ENCODE results near the gene ZNF550. TPM values are rescaled to one million over a fixed set of nuclear protein-coding genes. Genes with fewer than 3 reads are reported as not detected.

Gene ZNF550
- total RNA-seq: 10 to 100 TPM in 3 of 4 donors, 1 to 10 TPM in 1; 9.8 to 19.2 (median 13.5) TPM

DNA sequence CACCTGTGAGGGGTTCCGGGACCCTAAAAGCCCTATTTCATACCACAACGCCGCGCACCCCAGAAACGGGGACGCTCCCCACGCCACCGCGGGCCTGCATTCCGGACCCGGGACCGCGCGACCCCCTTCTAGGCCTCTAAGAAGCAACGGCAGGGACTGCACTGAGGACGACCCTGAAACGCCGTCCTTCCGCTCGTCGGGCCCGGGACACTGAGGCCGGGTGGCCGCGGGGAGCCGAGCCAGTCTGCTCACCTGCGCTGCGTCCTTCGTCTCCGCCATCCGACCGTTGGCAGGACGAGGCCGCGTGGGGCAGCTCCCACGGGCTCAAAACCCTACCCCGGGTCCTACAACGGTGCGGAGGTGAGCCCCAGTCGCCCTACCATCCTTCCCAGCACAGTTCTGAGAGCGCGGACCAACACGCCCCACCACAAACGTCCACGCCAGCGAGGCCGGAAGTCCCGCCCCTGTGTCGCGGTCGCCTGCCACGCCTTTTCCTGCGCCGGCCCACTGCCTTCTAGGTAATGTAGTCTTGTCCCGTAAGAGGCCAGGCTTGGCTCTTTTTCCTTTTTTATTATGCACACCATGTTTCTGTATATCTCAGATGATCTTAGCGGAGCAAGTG is at the start of gene ZNF550:
TSS of gene ZNF550 (minus strand) at position 460 of the 622 bp plus-strand sequence. CDS start at position 279, 181 bp downstream.
- DNase-seq (ENCODE audit: low spot score in 2 of 2): peak; percentile 90 to 97
- intact Hi-C loops (cut with DNase I; ENCODE audit: low total_unique reads): no loop called here
- 1 to 2% methylated on average over 25 to 43 of the region's 56 CpGs for WGBS, 2 donors
- H3K4me3 ChIP-seq (ENCODE audit: low read depth, poor library complexity, severe bottlenecking): peak within 1 kb of the TSS; percentile 69
- TF ChIP-seq, protein P1, sequence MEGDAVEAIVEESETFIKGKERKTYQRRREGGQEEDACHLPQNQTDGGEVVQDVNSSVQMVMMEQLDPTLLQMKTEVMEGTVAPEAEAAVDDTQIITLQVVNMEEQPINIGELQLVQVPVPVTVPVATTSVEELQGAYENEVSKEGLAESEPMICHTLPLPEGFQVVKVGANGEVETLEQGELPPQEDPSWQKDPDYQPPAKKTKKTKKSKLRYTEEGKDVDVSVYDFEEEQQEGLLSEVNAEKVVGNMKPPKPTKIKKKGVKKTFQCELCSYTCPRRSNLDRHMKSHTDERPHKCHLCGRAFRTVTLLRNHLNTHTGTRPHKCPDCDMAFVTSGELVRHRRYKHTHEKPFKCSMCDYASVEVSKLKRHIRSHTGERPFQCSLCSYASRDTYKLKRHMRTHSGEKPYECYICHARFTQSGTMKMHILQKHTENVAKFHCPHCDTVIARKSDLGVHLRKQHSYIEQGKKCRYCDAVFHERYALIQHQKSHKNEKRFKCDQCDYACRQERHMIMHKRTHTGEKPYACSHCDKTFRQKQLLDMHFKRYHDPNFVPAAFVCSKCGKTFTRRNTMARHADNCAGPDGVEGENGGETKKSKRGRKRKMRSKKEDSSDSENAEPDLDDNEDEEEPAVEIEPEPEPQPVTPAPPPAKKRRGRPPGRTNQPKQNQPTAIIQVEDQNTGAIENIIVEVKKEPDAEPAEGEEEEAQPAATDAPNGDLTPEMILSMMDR (IDR thresholded peaks at IDR 0.05): no peak
- TF ChIP-seq POLR2A (IDR thresholded peaks at IDR 0.05): no peak

DNA sequence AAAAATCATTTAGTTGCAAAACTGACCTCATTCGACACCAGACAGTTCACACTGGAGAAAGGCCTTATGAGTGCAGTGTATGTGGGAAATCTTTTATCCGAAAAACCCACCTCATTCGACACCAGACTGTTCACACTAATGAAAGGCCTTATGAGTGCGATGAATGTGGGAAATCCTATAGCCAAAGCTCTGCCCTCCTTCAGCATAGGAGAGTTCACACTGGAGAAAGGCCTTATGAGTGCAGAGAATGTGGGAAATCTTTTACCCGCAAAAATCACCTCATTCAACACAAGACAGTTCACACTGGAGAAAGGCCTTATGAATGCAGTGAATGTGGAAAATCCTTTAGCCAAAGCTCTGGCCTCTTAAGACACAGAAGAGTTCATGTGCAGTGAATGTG is 47.3 kb upstream of the ZNF550 start:
- DNase-seq (ENCODE audit: low spot score in 2 of 2): no peak
- intact Hi-C loops (cut with DNase I; ENCODE audit: low total_unique reads): no loop called here
- TF ChIP-seq, protein P1 (IDR thresholded peaks at IDR 0.05): no peak
- no peak for TF ChIP-seq POLR2A (IDR thresholded peaks at IDR 0.05)
- WGBS, 2 donors: 96 to 98% methylated on average over 5 of the region's 5 CpGs
- no peak overlapping the region for H3K4me3 ChIP-seq (ENCODE audit: low read depth, poor library complexity, severe bottlenecking)

DNA sequence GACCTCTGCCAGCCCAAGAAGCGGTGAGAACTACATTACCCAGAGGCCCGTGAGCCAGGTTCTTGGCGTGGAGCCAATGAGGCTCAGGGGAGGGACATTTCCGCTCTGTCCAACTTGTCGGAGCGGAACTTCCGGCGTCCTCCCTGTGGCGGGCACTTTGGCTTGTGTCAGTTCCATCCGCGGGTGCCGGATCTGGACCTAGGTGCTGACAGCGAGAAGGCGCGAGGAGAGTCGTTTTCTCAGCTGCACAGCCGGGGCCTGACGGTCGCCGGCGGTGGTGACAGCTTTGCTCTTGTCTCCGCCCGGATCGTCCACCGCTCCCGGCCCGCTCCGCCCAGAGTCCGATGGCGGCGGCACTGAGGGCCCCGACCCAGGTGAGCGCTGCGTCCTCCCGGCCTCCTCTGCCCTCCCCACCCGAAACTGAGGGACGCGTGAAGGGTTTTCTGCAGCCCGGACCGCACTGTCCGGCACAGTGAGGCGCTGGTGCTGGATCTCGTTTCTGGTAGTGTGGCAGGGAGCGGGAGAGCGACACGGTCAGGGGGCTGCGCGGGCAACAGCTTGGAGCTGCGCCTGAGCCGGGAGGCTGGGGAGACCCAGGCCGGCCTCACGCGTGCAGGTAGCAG is 40.2 kb upstream of the ZNF550 start, which contains the start of gene ZNF530:
TSS of gene ZNF530 (plus strand) at position 125 of the 623 bp plus-strand sequence. CDS start 4,461 bp downstream, outside the sequence.
- intact Hi-C loops (cut with DNase I; ENCODE audit: low total_unique reads): no loop called here
- WGBS, 2 donors: 0 to 1% methylated on average over 17 to 53 of the region's 53 CpGs
- H3K4me3 ChIP-seq (ENCODE audit: low read depth, poor library complexity, severe bottlenecking): peak within 1 kb of the TSS; percentile 81

DNA sequence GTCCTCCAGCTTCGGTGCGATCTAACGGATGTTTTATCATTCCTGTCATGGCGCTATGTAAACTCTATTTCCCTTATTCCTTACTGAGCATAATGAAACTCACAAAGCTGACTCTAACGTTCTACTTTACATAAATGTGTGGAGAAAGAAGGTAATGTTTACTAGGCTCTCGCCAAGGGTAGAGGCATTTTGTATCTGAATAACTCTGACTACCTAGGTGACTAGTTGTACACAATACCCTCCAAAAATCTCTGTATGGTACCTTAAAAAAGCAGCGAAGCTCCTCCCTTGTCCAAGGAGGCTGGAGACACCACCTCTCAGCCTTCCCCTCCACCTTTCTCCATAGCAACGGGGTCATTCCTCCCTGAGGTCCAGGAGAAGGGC is 39.7 kb upstream of the ZNF550 start:
- no peak for DNase-seq (ENCODE audit: low spot score in 2 of 2)
- WGBS, 2 donors: 57% methylated on average over 8 of the region's 8 CpGs
- intact Hi-C loops (cut with DNase I; ENCODE audit: low total_unique reads): no loop called here
- H3K4me3 ChIP-seq (ENCODE audit: low read depth, poor library complexity, severe bottlenecking): peak overlapping the region; percentile 81
- TF ChIP-seq, protein P1 (IDR thresholded peaks at IDR 0.05): no peak
- TF ChIP-seq POLR2A (IDR thresholded peaks at IDR 0.05): no peak

More for the DNA sequence above, 40.2 kb upstream of the ZNF550 start, which contains the start of gene ZNF530:
- peak; percentile 91 to 98 for DNase-seq (ENCODE audit: low spot score in 2 of 2)
- no peak for TF ChIP-seq POLR2A (IDR thresholded peaks at IDR 0.05)
- TF ChIP-seq, protein P1 (IDR thresholded peaks at IDR 0.05): no peak

DNA sequence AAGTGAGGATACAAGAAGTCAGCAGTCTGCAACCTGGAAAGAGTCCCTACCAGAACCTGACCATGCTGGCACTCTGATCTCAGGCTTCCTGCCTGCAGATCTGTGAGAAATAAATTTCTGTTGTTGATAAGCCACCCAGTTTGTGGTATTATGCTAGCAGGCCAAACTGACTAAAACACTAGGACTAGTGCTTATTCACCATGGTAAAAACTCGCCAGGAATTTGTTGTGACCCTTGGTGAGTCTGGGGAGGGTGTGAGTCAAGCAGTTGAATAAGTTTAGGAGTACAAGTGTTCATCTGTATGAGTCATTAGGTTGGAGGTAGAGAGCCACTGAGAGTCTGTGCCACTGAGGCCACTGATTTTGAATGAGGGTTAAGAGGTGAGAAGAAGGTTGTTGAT is 27.9 kb upstream of the ZNF550 start:
- TF ChIP-seq POLR2A (IDR thresholded peaks at IDR 0.05): no peak
- TF ChIP-seq, protein P1 (IDR thresholded peaks at IDR 0.05): no peak
- WGBS, 2 donors: 90 to 96% methylated on average over 1 of the region's 1 CpG
- H3K4me3 ChIP-seq (ENCODE audit: low read depth, poor library complexity, severe bottlenecking): no peak overlapping the region
- intact Hi-C loops (cut with DNase I; ENCODE audit: low total_unique reads): no loop called here
- DNase-seq (ENCODE audit: low spot score in 2 of 2): no peak
